PC-9 (cell line): ENCODE measurements around the gene DHRS7. TPM values are rescaled to one million over a fixed set of nuclear protein-coding genes. Genes with fewer than 3 reads are reported as not detected.

ENCODE experiments used
- BruUV-seq: library from RNA; stranded (reverse); fragments of 400-500 nt; replicated peaks from 2 replicates; lab custom pipeline; 2021; lab: Mats Ljungman, UMichigan
- CTCF ChIA-PET: fragments of 300-600 bp; sonication (Branson Sonifier 250); formaldehyde crosslinking; loops from one replicate; lab custom pipeline; 2022; ENCODE audit warnings: antibody characterized with exemption; lab: Charles Lee
- POLR2A ChIA-PET: fragments of 300-600 bp; sonication (Branson Sonifier 250); formaldehyde crosslinking; loops from one replicate; lab custom pipeline; 2022; ENCODE audit warnings: antibody characterized with exemption; ENCODE audit not compliant: unreplicated experiment; lab: Charles Lee
- DNase-seq, 2 experiments: peaks; one replicate each; pipeline versions ENCODE4 v3.0.0 to v3.0.0-alpha.2; 2015 to 2022; ENCODE audit warnings: mixed read lengths in 1 of 2
- H2AFZ ChIP-seq: fragments of 200-600 bp; sonication (generic); 2 replicates; pipeline ENCODE4 v1.8.1; 2017; ENCODE audit warnings: antibody characterized with exemption
- H3F3A ChIP-seq: fragments of 200-600 bp; sonication (generic); 2 replicates; pipeline ENCODE4 v1.8.1; 2017; ENCODE audit warnings: antibody characterized with exemption, mild to moderate bottlenecking, low read depth; ENCODE audit not compliant: insufficient read depth
- H3K27ac ChIP-seq: fragments of 200-600 bp; sonication (generic); 2 replicates; pipeline ENCODE4 v1.6.1; 2016; ENCODE audit warnings: mixed run types
- H3K27me3 ChIP-seq: fragments of 200-600 bp; sonication (generic); 2 replicates; pipeline ENCODE4 v1.6.1; 2016; ENCODE audit warnings: low read depth, mixed run types; ENCODE audit not compliant: insufficient read depth
- H3K36me3 ChIP-seq: fragments of 200-600 bp; sonication (generic); 2 replicates; pipeline ENCODE4 v1.6.1; 2016; ENCODE audit warnings: low read depth, mixed run types
- H3K4me1 ChIP-seq: fragments of 200-600 bp; sonication (generic); replicated peaks from 2 replicates; pipeline ENCODE4 v1.6.1; 2016; ENCODE audit warnings: mixed run types; ENCODE audit not compliant: insufficient read depth
- H3K4me2 ChIP-seq: fragments of 200-600 bp; sonication (generic); 2 replicates; pipeline ENCODE4 v1.6.1; 2017; ENCODE audit warnings: mixed run types
- H3K4me3 ChIP-seq: fragments of 200-600 bp; sonication (generic); 2 replicates; pipeline ENCODE4 v1.6.1; 2016; ENCODE audit warnings: mixed run types
- H3K79me2 ChIP-seq: fragments of 200-600 bp; sonication (generic); 2 replicates; pipeline ENCODE4 v1.6.1; 2017; ENCODE audit warnings: low read depth, mixed run types
- H3K9me2 ChIP-seq: fragments of 200-600 bp; sonication (generic); 2 replicates; pipeline ENCODE4 v1.8.1; 2017; ENCODE audit warnings: mild to moderate bottlenecking; ENCODE audit not compliant: insufficient read depth
- H3K9me3 ChIP-seq: fragments of 200-600 bp; sonication (generic); 2 replicates; pipeline ENCODE4 v1.8.1; 2016; ENCODE audit warnings: low read depth; ENCODE audit not compliant: insufficient read depth
- H4K20me1 ChIP-seq: fragments of 200-600 bp; sonication (generic); 2 replicates; pipeline ENCODE4 v1.8.1; 2017; ENCODE audit not compliant: insufficient read depth
- CTCF ChIP-seq: fragments of 200-600 bp; sonication (generic); conservative IDR thresholded peaks from 2 replicates; pipeline ENCODE4 v1.6.1; 2017; ENCODE audit warnings: mixed run types, antibody characterized with exemption, mild to moderate bottlenecking, moderate library complexity
- EZH2 ChIP-seq: fragments of 200-600 bp; sonication (generic); IDR thresholded peaks from 2 replicates; pipeline ENCODE4 v1.8.0; 2017; ENCODE audit warnings: antibody characterized with exemption, low read depth
- intact Hi-C: fragments of 100-400 bp; cut with micrococcal nuclease; formaldehyde crosslinking; loops from one replicate; pipeline ENCODE4 v1.10.0; 2022; ENCODE audit not compliant: unreplicated experiment
- total RNA-seq: library from RNA; stranded (reverse); gene quantifications from 2 replicates; pipeline ENCODE4 v1.2.3, GENCODE V29; 2021

The DHRS7 gene
- total RNA-seq, 1 experiment from 2014 or later: 55.1 TPM

GRCh38 chr14:60107477-60107876 lies 57.7 kb downstream of the DHRS7 start:
- no peaks in the 10 kb centered on the region for H3K4me1 ChIP-seq
- no peaks in the 10 kb centered on the region for H3K9me3 ChIP-seq
- no peaks in the 10 kb centered on the region for H3F3A ChIP-seq
- no TSS peak for BruUV-seq
- no peaks in the 10 kb centered on the region for H3K27me3 ChIP-seq
- peaks cover 9% of the 10 kb centered on the region for H3K36me3 ChIP-seq
- no peak overlapping the region for H3K27ac ChIP-seq
- H4K20me1 ChIP-seq: no peaks in the 10 kb centered on the region
- intact Hi-C loops: no loop called here
- ChIA-PET POLR2A (no interaction called here), CTCF (no interaction called here)
- H3K9me2 ChIP-seq: no peaks in the 10 kb centered on the region
- H3K4me3 ChIP-seq: no peak overlapping the region
- no peak for TF ChIP-seq CTCF
- TF ChIP-seq EZH2: no peak
- H2AFZ ChIP-seq: no peak overlapping the region
- peaks cover 29% of the 10 kb centered on the region for H3K79me2 ChIP-seq
- DNase-seq: no peak
- no peak overlapping the region for H3K4me2 ChIP-seq

DNA sequence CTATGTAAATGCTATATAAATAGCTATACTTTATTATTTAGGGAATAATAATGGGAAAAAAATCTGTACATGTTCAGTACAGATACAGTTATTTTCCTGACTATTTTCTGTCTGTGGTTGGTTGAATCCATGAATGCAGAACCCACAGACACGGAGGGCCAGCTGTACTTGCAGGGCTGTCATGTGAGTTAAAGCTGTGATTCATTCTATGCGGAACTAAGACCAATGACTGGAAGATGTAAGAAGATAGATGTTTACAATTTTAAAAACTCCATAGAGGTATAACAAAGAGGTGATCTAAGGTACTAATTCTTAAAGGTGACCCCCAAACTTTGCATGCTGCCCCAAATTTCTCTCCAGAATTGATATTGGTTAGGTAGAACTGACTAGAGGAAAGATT lies 58.9 kb downstream of the DHRS7 start:
- DNase-seq: no peak
- H3K9me3 ChIP-seq: no peaks in the 10 kb centered on the region
- H3K79me2 ChIP-seq: peaks cover 32% of the 10 kb centered on the region
- no TSS peak for BruUV-seq
- CTCF ChIA-PET: no interaction called here
- no peaks in the 10 kb centered on the region for H4K20me1 ChIP-seq
- no peaks in the 10 kb centered on the region for H3K27me3 ChIP-seq
- peaks cover 9% of the 10 kb centered on the region for H3K36me3 ChIP-seq
- H3K27ac ChIP-seq: no peak overlapping the region
- no peaks in the 10 kb centered on the region for H3K4me1 ChIP-seq
- TF ChIP-seq EZH2: no peak
- TF ChIP-seq CTCF: no peak
- no peaks in the 10 kb centered on the region for H3F3A ChIP-seq
- H3K9me2 ChIP-seq: no peaks in the 10 kb centered on the region
- intact Hi-C loops: no loop called here
- H2AFZ ChIP-seq: no peak overlapping the region
- no peak overlapping the region for H3K4me3 ChIP-seq
- POLR2A ChIA-PET: no interaction called here
- no peak overlapping the region for H3K4me2 ChIP-seq

GRCh38 chr14:60102389-60102788 lies 62.8 kb downstream of the DHRS7 start:
- CTCF ChIA-PET: no interaction called here

More at GRCh38 chr14:60102389-60102788, 62.8 kb downstream of the DHRS7 start:
- Histone ChIP-seq H4K20me1 (no peaks in the 10 kb centered on the region), H2AFZ (no peak overlapping the region), H3F3A (no peaks in the 10 kb centered on the region), H3K4me3 (no peak overlapping the region), H3K9me3 (no peaks in the 10 kb centered on the region), H3K27ac (no peak overlapping the region), H3K4me1 (no peaks in the 10 kb centered on the region), H3K79me2 (peaks cover 61% of the 10 kb centered on the region), H3K36me3 (peaks cover 1% of the 10 kb centered on the region; the same call in 1 of the 2 replicates), H3K4me2 (no peak overlapping the region), H3K9me2 (no peaks in the 10 kb centered on the region), H3K27me3 (no peaks in the 10 kb centered on the region)
- no peak for TF ChIP-seq EZH2
- no peak for TF ChIP-seq CTCF
- no peak for DNase-seq
- intact Hi-C loops: no loop called here
- POLR2A ChIA-PET: no interaction called here
- BruUV-seq: no TSS peak
